Progenitor cell of endocrine pancreas (in vitro differentiated cells): ENCODE data around the gene PYGO1. TPM values are rescaled to one million over a fixed set of nuclear protein-coding genes. Genes with fewer than 3 reads are reported as not detected.
A peak's percentile ranks its signal among the peaks of the same experiment; 100 is the strongest.
"Not testable (repeated sequence)": the region's sequence is repeated elsewhere in the genome, so short reads cannot be mapped to it uniquely, and the experiment has no call there.

Source experiments
- DNase-seq: peaks from one replicate; pipeline ENCODE4 v3.0.0; 2021; ENCODE audit warnings: low spot score; ENCODE audit not compliant: unreplicated experiment
- H3K27ac Mint-ChIP-seq: 2 replicates; pipeline ENCODE4 v1.8.0; 2021; ENCODE audit warnings: mild to moderate bottlenecking, moderate library complexity, mixed read lengths
- H3K27me3 Mint-ChIP-seq: 2 replicates; pipeline ENCODE4 v1.8.0; 2021; ENCODE audit warnings: mixed read lengths
- H3K36me3 Mint-ChIP-seq: 2 replicates; pipeline ENCODE4 v1.8.0; 2022; ENCODE audit warnings: mixed read lengths; ENCODE audit not compliant: insufficient read depth
- H3K4me1 Mint-ChIP-seq: 2 replicates; pipeline ENCODE4 v1.8.0; 2021; ENCODE audit warnings: low read depth, mixed read lengths
- H3K4me3 Mint-ChIP-seq: 2 replicates; pipeline ENCODE4 v1.8.0; 2021; ENCODE audit warnings: low read depth, mild to moderate bottlenecking, moderate library complexity, mixed read lengths
- H3K9me3 Mint-ChIP-seq: 2 replicates; pipeline ENCODE4 v1.8.0; 2021; ENCODE audit warnings: low read depth, mixed read lengths
- CTCF ChIP-seq: fragments of 200-600 bp; sonication (generic); IDR thresholded peaks from one replicate; pipeline ENCODE4 v1.5.0; 2021; ENCODE audit warnings: antibody characterized with exemption, mild to moderate bottlenecking; ENCODE audit not compliant: unreplicated experiment
- total RNA-seq: library from RNA; stranded (reverse); gene quantifications from 2 replicates; pipeline ENCODE4 v1.2.1, GENCODE V29; 2021

PYGO1 gene
- total RNA-seq, 1 donor from 2014 or later: 19.9 TPM

GRCh38 chr15:55514414-55514850, 73.7 kb downstream of the PYGO1 start:
- H3K36me3 Mint-ChIP-seq: no peaks in the 10 kb centered on the region
- no peaks in the 10 kb centered on the region for H3K27me3 Mint-ChIP-seq
- H3K27ac Mint-ChIP-seq: no peak overlapping the region
- no peak for DNase-seq
- TF ChIP-seq CTCF: no peak
- H3K4me3 Mint-ChIP-seq: no peak overlapping the region
- H3K9me3 Mint-ChIP-seq: no peaks in the 10 kb centered on the region
- no peaks in the 10 kb centered on the region for H3K4me1 Mint-ChIP-seq

GRCh38 chr15:55513621-55514413, 74.3 kb downstream of the PYGO1 start:
- not testable (repeated sequence) for DNase-seq, H3K4me1 Mint-ChIP-seq, H3K4me3 Mint-ChIP-seq, H3K9me3 Mint-ChIP-seq, H3K27me3 Mint-ChIP-seq, H3K36me3 Mint-ChIP-seq, H3K27ac Mint-ChIP-seq
- peak; percentile 32 for TF ChIP-seq CTCF

GRCh38 chr15:55513152-55513551, 75.0 kb downstream of the PYGO1 start:
- Mint-ChIP-seq H3K36me3 (no peaks in the 10 kb centered on the region), H3K4me3 (no peak overlapping the region), H3K27ac (no peak overlapping the region), H3K9me3 (no peaks in the 10 kb centered on the region), H3K4me1 (no peaks in the 10 kb centered on the region), H3K27me3 (no peaks in the 10 kb centered on the region)
- TF ChIP-seq CTCF: no peak
- DNase-seq: no peak

- Mint-ChIP-seq H3K4me1 (no peaks in the 10 kb centered on the region), H3K36me3 (no peaks in the 10 kb centered on the region), H3K4me3 (no peak overlapping the region), H3K27ac (no peak overlapping the region), H3K27me3 (peaks cover 5% of the 10 kb centered on the region), H3K9me3 (peaks cover 4% of the 10 kb centered on the region)
- no peak for TF ChIP-seq CTCF
- DNase-seq: no peak
Observed at GRCh38 chr15:55507567-55507966, 80.6 kb downstream of the PYGO1 start.

- H3K4me3 Mint-ChIP-seq, H3K27me3 Mint-ChIP-seq, DNase-seq, H3K36me3 Mint-ChIP-seq, H3K27ac Mint-ChIP-seq, H3K9me3 Mint-ChIP-seq, H3K4me1 Mint-ChIP-seq: not testable (repeated sequence)
Observed at GRCh38 chr15:55505407-55505806, 82.7 kb downstream of the PYGO1 start.

GRCh38 chr15:55499151-55499550, 89.0 kb downstream of the PYGO1 start:
- no peak for DNase-seq
- no peak for TF ChIP-seq CTCF
- H3K27ac Mint-ChIP-seq: no peak overlapping the region
- peaks cover 7% of the 10 kb centered on the region for H3K4me1 Mint-ChIP-seq
- peak overlapping the region; percentile 97 for H3K4me3 Mint-ChIP-seq
- H3K36me3 Mint-ChIP-seq: peaks cover 4% of the 10 kb centered on the region
- H3K27me3 Mint-ChIP-seq: peaks cover 6% of the 10 kb centered on the region
- peaks cover 1% of the 10 kb centered on the region for H3K9me3 Mint-ChIP-seq

- not testable (repeated sequence) for H3K4me1 Mint-ChIP-seq, H3K27me3 Mint-ChIP-seq, H3K36me3 Mint-ChIP-seq, H3K9me3 Mint-ChIP-seq
- peak; percentile 64 for DNase-seq
- H3K4me3 Mint-ChIP-seq: peak overlapping the region; percentile 97
- H3K27ac Mint-ChIP-seq: peak overlapping the region; percentile 94
Observed at GRCh38 chr15:55498109-55498938, 89.8 kb downstream of the PYGO1 start.
